NCI-H146 treated with DMSO at 0.1 percent for 48 hours (cell line): ENCODE results near the gene KCNC1.

ENCODE experiments used
- DNase-seq: peaks from one replicate; lab custom pipeline; 2025; ENCODE audit not compliant: unreplicated experiment; lab: John Stamatoyannopoulos, UW

KCNC1 gene

DNA sequence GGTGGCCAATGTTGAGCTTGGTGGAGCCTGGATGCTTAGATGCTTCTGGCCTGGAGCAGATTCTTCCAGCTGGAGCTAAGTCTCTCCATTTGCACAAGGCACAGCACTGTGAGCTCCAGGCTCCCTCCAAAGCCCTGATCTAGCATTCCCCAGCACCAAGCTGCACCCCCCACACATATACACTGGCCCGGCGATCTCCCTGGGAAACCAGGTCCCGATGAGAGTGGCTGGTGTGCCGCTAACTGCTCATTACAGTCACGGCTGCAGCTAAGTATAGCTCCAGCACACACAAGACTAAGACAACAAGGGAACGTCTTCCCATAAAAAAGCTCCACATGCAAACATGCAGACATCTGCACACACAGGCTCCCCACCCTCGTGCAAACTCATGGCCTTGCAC lies 17.6 kb downstream of the KCNC1 start:
- DNase-seq, result no peak

DNA sequence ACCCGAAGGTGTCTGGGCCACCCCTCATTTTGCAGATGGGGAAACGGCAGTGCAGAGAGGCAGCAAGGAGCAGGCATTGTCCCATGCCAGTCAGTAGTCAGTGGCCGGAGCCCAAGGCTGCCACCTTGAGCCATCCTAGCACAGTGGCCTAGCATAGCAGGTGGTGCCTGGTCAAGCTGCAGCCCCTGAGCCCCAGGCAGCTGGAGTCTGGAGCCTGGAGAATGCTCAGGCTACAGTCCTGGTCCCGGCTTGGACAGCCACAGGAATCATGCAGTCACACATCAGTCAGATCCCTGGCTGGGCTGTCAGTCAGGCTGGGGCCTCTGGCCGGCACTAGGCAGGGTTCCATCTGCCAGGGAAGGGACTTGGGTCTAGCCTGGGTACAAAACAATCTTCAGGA lies 18.6 kb downstream of the KCNC1 start:
- no peak for DNase-seq

DNA sequence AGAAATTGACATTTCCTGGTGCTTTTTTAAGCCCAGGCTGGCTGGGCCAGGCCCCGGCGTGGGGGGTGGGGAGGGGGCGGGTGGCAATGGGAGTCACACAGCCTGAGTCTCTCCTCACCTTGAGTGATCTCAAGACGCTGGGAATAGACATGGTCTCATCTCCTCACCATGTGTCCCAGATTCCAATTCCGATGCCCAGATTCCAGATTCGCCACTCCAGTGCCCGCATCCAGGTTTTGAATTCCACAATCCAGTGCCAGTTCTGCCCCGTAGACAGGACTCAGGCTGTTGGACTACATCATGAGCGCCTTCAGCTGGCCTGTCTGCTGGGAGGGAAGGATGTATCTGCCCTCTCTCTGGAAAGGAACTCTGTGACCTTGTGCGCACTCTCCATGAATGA lies 19.1 kb downstream of the KCNC1 start:
- no peak for DNase-seq

DNA sequence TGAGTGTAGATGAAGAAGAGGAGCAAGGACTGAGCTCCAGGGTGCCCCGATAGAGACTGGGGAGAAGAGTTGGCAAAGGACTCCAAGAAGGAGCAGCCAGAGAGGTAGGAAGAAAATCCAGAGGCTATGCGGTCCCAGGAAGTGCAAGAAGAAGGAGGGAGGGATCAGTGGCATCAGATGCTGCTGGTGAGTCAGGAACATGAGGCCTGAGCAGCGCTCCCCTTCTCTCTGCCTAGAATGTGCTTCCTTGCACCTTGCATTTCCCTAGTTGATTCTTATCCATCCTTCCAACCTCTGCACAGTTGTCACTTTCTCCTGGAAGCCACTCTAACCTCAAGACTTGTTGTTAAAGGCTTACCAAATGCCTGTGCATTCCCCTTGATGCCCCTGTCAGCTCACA lies 21.3 kb downstream of the KCNC1 start:
- no peak for DNase-seq

DNA sequence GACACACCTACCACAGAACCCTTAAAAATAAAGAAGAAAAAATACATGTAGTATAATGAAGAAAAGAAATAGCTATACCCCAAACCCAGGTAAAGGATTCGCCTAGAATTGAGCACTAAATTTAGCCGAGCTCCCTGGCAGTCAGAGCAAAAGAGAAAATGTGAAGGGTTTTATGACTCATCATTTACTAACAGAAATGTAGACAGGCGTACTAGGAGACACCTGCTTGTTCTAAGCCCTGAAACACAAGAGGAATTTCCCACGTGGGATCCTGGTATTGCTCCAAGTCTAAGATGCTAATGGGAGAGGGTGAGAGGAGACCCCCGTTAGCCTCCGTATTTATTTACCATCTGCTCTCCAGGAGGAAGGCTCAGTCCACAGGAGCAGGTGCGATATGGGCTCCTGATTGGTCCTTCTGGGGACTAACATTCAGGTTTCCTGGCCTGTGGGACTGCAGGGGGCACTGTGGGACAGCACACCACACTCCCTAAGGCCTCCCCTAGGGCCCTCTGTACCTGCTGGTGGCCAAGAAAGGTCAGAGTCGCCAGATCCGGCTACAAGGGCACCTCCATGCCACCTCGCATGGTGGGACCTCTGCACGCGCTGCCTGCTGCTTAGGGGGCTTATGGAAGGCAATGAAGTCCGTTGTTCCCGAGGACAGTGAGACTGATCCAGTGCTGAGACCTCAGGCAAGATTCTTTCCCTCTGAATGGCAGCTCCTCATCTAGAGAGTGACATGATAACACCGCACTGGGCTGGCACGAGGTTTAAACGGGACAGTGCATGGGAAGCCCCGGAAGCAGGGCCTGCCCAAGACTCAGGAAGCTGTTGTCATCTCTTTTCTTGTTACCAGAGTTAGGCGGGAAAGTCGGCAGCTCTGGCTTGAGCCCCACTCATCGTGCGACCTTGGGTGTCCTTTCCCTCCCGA lies 25.8 kb downstream of the KCNC1 start:
- peak; percentile 62 for DNase-seq

- DNase-seq, result no peak
These were observed 27.9 kb downstream of the KCNC1 start for GRCh38 chr11:17762309-17762974.

- no peak for DNase-seq
These were observed 28.7 kb downstream of the KCNC1 start for GRCh38 chr11:17763244-17763643.

DNA sequence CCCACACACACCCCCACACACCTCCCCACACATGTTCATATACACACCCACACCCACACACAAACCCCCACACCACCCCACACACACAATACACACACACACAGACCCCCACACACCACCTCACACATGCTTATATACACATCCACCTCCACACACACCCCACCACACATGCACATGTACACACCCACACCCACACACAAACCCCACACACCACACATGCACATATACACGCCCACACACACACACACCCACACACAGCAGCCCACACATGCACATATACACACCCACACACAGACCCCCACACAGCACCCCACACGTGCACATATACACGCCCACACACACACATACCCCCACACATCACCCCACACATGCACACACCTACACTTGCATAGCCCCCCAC lies 29.1 kb downstream of the KCNC1 start:
- DNase-seq, result no peak

GRCh38 chr11:17764446-17765218 lies 30.1 kb downstream of the KCNC1 start:
- DNase-seq, result no peak

GRCh38 chr11:17765356-17766072 lies 30.9 kb downstream of the KCNC1 start:
- DNase-seq, result no peak

DNA sequence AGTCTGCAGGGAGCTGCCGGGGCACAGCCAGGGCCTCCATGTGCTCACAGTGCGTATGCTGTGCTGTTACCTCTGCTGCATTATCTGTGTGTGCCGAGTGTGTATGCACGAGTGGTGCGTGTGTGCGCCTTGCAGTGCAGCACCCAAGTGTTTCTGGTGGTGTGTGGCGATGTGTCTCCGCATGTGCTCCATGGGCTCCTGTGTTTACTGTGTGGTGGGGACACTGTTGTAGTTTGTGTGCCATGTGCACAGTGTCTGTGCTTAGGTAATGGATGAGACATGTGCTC lies 31.4 kb downstream of the KCNC1 start:
- DNase-seq, result no peak

GRCh38 chr11:17766590-17766989 lies 32.0 kb downstream of the KCNC1 start:
- no peak for DNase-seq

DNA sequence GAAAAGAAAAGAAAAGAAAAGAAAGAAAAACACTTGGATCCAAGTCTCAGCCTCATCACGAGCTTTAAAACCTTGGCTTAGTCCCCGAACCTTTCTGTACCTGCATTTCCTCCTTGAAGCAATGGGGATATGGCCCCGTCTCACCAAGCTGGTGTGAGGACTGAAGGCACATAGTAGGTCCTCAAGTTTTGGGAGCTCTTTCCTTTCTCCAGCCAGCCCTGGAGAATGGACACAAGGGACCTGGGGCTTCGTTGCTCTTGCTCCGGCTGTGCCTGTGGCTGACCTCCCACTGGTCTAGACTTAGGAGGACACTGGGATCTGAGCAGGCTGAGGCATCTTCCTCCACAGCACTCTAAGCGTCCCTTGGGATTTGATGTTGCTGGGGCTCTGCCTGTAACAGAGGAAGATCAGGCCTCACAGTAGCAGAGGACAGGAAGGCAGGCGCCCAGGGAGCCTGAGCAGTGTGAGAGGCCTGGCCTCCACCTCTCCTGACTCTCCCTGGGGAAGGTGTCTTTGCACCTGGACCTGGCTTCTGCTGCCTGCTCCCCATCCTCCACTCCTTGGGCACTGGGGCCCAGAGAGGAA lies 32.8 kb downstream of the KCNC1 start:
- no peak for DNase-seq

DNA sequence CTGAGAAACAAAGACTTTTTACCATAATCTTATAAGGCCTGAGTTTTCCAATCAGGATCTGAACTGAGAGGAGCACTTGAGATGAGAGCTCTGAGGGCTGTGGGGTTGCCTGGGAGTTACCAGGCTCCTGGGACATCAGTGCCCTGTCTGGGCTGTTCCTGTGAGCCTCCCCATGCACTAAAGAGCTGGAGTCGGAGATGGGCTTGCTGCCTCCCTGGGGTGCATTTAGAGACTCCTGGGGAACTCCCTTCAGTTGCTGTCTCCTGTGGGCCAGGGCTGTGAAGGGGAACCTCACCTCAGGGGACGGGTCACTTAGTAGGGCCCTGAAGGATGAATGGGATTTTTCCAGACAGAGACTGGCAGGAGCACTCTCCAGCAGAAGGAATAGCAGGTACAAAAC lies 33.3 kb downstream of the KCNC1 start:
- DNase-seq, result no peak

- no peak for DNase-seq
These were observed 34.0 kb downstream of the KCNC1 start for GRCh38 chr11:17768547-17768946.

- DNase-seq, result no peak
These were observed 34.6 kb downstream of the KCNC1 start for GRCh38 chr11:17769218-17769617.

DNA sequence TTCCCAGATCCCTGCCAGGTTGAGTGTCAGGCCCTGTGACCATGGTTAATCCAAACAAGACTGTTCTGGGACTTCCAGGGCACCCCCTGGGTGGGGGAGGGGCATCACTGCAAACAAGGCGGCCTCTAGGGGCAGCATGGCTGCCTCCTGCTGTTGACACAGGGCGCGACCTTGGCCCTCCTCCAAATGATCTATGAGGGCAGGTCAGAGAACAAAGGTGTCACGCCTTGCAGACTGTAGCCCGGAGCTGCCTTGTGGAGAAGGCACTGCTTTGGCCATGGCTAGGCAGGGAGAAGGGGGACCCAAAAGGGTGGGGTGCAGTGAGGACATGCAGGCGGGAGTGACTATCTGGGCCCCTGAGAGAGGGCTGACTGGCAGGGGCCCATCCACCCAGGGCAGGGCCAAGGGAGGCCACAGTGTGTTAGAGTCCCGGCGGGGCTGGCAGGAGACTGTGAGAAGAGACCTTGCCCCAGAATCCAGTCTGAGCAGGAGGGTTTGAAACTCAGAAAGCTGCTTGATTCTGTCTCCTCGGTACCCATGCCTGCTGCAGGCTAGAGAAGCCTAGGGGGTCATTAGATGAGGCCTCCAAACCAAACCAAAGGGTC lies 35.6 kb downstream of the KCNC1 start:
- DNase-seq, result no peak

DNA sequence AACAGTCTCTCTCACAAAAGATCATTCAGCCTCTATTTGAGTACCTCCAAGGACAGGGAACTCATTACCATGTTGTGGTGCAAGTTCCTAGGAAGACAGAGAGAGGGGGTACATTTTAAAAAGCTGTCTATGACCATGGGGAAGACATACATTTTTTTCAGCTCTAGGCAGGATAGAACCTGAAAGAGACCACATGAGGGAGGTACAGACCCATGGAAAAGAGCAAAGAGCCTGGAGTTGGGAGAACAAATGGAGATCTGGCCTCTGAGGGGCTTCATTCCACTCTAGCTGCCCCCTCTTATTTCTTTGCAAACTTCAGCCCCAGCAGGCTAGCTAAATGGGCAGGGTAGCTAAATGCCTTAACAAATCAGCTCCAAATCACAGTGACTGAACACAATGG lies 36.3 kb downstream of the KCNC1 start:
- no peak for DNase-seq

DNA sequence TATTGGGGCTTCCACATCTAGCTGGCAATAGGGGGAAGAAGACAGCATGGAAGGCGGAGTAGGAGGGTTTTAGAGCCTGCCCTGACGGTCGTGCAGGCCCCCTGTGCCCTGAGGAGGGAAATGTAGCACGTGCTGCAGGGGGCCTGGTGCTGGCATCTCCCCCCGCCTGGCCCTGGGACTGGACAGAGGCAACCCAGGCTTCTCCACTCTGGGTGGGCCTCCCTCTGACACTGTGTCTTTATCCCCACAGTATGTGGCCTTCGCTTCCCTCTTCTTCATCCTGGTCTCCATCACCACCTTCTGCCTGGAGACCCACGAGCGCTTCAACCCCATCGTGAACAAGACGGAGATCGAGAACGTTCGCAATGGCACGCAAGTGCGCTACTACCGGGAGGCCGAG lies 36.8 kb downstream of the KCNC1 start:
- no peak for DNase-seq

DNA sequence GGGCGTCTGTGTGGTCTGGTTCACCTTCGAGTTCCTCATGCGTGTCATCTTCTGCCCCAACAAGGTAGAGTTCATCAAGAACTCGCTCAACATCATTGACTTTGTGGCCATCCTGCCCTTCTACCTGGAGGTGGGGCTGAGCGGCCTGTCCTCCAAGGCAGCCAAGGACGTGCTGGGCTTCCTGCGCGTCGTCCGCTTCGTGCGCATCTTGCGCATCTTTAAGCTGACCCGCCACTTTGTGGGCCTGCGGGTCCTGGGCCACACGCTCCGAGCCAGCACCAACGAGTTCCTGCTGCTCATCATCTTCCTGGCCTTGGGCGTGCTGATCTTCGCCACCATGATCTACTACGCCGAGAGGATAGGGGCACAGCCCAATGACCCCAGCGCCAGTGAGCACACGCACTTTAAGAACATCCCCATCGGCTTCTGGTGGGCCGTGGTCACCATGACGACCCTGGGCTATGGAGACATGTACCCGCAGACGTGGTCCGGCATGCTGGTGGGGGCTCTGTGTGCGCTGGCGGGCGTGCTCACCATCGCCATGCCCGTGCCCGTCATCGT lies 37.3 kb downstream of the KCNC1 start:
- no peak for DNase-seq
